Spleen (tissue), 11 donors: Measurements from ENCODE around the gene RIOX2. TPM values are rescaled to one million over a fixed set of nuclear protein-coding genes. Genes with fewer than 3 reads are reported as not detected.

Experiments used
- DNase-seq: peaks from one replicate; pipeline ENCODE4 v3.0.0-alpha.2; 2020
- H3K27ac ChIP-seq, 8 donors: fragments of 200-600 bp; sonication (generic) in 7 of 8; 1 replicate in 4 of 8; 2 replicates in 4 of 8; pipeline versions ENCODE4 v1.5.0 to v1.8.0; 2016 to 2021; ENCODE audit warnings: inconsistent platforms in 4 of 8, mild to moderate bottlenecking in 4 of 8, moderate library complexity in 1 of 8
- H3K27me3 ChIP-seq, 7 donors: fragments of 200-600 bp; sonication (generic) in 6 of 7; replicated peaks in 1 of 7; 1 replicate in 4 of 7; 2 replicates in 3 of 7; pipeline versions ENCODE4 v1.5.0 to v1.8.0; 2016 to 2021; ENCODE audit warnings: inconsistent platforms in 3 of 7, mild to moderate bottlenecking in 1 of 7
- H3K36me3 ChIP-seq, 6 donors: fragments of 200-600 bp; sonication (generic) in 5 of 6; 1 replicate in 4 of 6; 2 replicates in 2 of 6; pipeline versions ENCODE4 v1.5.0 to v1.8.0; 2016 to 2021; ENCODE audit warnings: inconsistent platforms in 2 of 6
- H3K4me1 ChIP-seq, 6 donors: fragments of 200-600 bp; sonication (generic) in 5 of 6; 1 replicate in 3 of 6; 2 replicates in 3 of 6; pipeline versions ENCODE4 v1.5.0 to v1.8.0; 2016 to 2021; ENCODE audit warnings: inconsistent platforms in 3 of 6
- H3K4me3 ChIP-seq, 8 donors: fragments of 200-600 bp; sonication (generic) in 7 of 8; 1 replicate in 4 of 8; 2 replicates in 4 of 8; pipeline versions ENCODE4 v1.5.0 to v1.8.0; 2016 to 2021; ENCODE audit warnings: inconsistent platforms in 4 of 8, mild to moderate bottlenecking in 4 of 8, moderate library complexity in 2 of 8
- H3K9me3 ChIP-seq, 8 donors: fragments of 200-600 bp; sonication (generic) in 7 of 8; 1 replicate in 4 of 8; 2 replicates in 4 of 8; pipeline versions ENCODE4 v1.5.0 to v1.8.0; 2016 to 2021; ENCODE audit warnings: inconsistent platforms in 4 of 8
- POLR2A ChIP-seq, 3 donors: fragments of 450-650 bp; IDR thresholded peaks; one replicate each; pipeline ENCODE4 v1.5.1; 2017; ENCODE audit warnings: antibody characterized with exemption in 3 of 3, mild to moderate bottlenecking in 1 of 3
- POLR2AphosphoS5 ChIP-seq, 3 donors: sonication (generic); formaldehyde crosslinking; IDR thresholded peaks; one replicate each; pipeline ENCODE4 v1.5.1; 2017; ENCODE audit warnings: antibody characterized with exemption in 3 of 3
- WGBS, 5 donors: extraction: QIAGEN DNeasy Blood & Tissue Kit in 3 of 5; methylation state at CpG; one replicate each; pipeline versions ENCODE4 v1.1.5 to v1.1.7; 2013 to 2018; 5-methylcytosine and 5-hydroxymethylcytosine counted together
- intact Hi-C: fragments of 100-400 bp; cut with DNase I; formaldehyde crosslinking; loops from one replicate; pipeline ENCODE4 v1.15.0; 2023; ENCODE audit warnings: low total_unique reads
- polyA plus RNA-seq, 3 donors: library from polyadenylated mRNA; stranded (reverse); fragments of 200-250 nt; gene quantifications; one replicate each; pipeline ENCODE4 v1.2.1, GENCODE V29; 2013
- total RNA-seq, 7 donors: library from RNA; depleted of rRNA in 3 of 7; stranded (reverse); fragments of >200 nt in 3 of 7; fragmentation: NEBNext Ultra II Directional in 4 of 7; extraction: Animal tissue kit (Norgen Biotek cat#: 25700) in 4 of 7; gene quantifications; one replicate each; pipeline versions ENCODE4 v1.1.0 to v1.2.1, GENCODE V29; 2016 to 2021
- TF ChIP-seq, protein P1 (sequence below), 11 experiments: fragments of 200-600 bp in 7 of 11; fragments of 450-650 bp in 4 of 11; sonication (generic) in 4 of 11; IDR thresholded peaks in 8 of 11; conservative IDR thresholded peaks in 3 of 11; 1 replicate in 7 of 11; 2 replicates in 4 of 11; pipeline versions ENCODE4 v1.4.0 to v1.8.0; 2016 to 2021; ENCODE audit warnings: antibody characterized with exemption in 11 of 11, inconsistent platforms in 4 of 11, mild to moderate bottlenecking in 1 of 11
- donor health status: healthy with polysubstance abuse.
- donor health status: DM: no; HTN: no; CAD: no; lungs with moderate emphysema.
- donor health status: DM: no; HTN: no; CAD: no.
- donor health status: Bipolar disorder and iron deficiency.
- donor health status: healthy.
- donor health status: DM: no; HTN: no; CAD: no.
- donor health status: DM: yes; HTN: yes; CAD: no.

The RIOX2 gene
- total and polyA plus RNA-seq, 10 donors = 13.5 to 29.7 (median 18.7) TPM

DNA sequence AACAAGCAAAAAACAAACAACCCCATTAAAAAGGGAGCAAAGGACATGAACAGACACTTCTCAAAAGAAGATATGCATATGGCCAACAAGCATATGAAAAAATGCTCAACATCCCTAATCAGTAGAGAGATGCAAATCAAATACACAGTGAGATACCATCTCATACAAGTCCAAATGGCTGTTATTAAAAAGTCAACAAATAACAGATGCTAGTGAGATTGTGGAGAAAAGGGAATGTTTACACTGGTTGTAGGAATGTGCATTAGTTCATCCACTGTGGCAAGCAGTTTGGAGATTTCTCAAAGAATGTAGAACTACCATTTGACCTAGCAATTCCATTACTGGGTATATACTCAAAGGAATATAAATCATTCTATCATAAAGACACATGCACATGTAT lies 44.5 kb downstream of the RIOX2 start:
- Histone ChIP-seq H3K4me3 (no peak overlapping the region), H3K9me3 (no peaks in the 10 kb centered on the region), H3K27ac (no peak overlapping the region), H3K36me3 (peaks cover 0 to 21% (median 0%) of the 10 kb centered on the region in 6 donors), H3K4me1 (no peaks in the 10 kb centered on the region), H3K27me3 (no peaks in the 10 kb centered on the region)
- no peak for TF ChIP-seq POLR2AphosphoS5 (IDR thresholded peaks at IDR 0.05)
- TF ChIP-seq POLR2A (IDR thresholded peaks at IDR 0.05) = no peak
- TF ChIP-seq, protein P1, sequence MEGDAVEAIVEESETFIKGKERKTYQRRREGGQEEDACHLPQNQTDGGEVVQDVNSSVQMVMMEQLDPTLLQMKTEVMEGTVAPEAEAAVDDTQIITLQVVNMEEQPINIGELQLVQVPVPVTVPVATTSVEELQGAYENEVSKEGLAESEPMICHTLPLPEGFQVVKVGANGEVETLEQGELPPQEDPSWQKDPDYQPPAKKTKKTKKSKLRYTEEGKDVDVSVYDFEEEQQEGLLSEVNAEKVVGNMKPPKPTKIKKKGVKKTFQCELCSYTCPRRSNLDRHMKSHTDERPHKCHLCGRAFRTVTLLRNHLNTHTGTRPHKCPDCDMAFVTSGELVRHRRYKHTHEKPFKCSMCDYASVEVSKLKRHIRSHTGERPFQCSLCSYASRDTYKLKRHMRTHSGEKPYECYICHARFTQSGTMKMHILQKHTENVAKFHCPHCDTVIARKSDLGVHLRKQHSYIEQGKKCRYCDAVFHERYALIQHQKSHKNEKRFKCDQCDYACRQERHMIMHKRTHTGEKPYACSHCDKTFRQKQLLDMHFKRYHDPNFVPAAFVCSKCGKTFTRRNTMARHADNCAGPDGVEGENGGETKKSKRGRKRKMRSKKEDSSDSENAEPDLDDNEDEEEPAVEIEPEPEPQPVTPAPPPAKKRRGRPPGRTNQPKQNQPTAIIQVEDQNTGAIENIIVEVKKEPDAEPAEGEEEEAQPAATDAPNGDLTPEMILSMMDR (IDR thresholded peaks at IDR 0.05 in 8 of 11, conservative IDR thresholded peaks at IDR 0.05 in 3 of 11) = no peak
- intact Hi-C loops = no loop called here
- no peak for DNase-seq

DNA sequence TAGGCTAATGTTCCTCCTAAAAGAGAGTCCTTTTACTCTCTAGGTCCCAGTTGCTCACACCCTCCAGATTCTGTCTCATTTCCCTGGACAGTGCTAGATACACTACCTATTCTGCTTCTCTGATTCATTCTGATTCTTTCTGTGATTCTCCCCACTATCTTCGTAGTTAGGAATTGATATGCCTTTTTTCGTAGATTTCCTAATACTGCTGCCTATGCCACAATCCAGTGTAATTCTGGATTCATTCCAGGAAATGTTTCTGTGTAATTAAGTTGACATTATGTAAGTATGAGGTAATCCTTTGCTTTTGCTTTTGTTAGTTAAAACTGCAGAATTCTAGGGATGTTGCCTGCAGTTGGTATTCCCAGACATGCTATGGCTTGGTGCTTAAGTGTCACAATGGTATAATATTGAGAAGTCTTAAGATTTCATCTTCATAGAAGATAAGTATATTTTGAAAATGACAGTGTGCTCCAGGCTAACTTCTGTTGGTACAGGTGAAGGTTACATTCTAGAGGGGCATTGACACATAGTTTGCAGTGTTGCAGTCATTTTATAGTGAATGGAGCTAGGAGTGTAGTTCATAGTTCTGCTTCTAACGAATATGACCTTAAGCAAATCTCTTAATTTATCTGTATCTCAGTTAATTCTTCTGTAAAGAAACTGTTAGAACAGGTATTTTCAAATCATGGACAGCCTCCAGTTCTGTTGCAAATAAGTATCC lies 54.3 kb downstream of the RIOX2 start:
- DNase-seq = no peak
- Histone ChIP-seq H3K36me3 (peaks cover 0 to 64% (median 3%) of the 10 kb centered on the region in 6 donors), H3K4me1 (no peaks in the 10 kb centered on the region), H3K27me3 (no peaks in the 10 kb centered on the region), H3K9me3 (no peaks in the 10 kb centered on the region), H3K4me3 (no peak overlapping the region), H3K27ac (no peak overlapping the region)
- WGBS, 5 donors = 59 to 82% (median 67%) methylated on average over 3 of the region's 3 CpGs
- TF ChIP-seq, protein P1 (IDR thresholded peaks at IDR 0.05 in 8 of 11, conservative IDR thresholded peaks at IDR 0.05 in 3 of 11) = no peak
- TF ChIP-seq POLR2A (IDR thresholded peaks at IDR 0.05) (no peak), POLR2AphosphoS5 (IDR thresholded peaks at IDR 0.05) (no peak)
- intact Hi-C loops = no loop called here

DNA sequence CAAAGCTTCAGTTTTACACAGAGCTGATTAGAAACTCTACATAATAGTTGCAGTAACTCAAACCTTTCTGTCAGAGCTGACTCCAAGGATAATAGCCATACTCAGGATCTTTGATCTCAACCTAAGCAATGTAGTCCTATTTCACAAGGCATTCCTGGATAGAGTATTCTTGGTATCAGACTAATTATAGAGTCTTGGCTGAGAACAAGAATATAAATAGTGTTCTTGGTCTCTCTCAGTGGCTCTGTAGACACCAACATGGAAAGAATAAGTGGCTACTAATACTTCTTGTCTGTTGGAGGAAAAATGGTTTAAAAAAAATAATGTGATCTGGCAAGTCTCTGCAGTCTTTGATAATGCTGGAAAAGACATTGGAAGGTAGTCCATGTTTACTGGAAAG lies 55.7 kb downstream of the RIOX2 start:
- intact Hi-C loops = no loop called here

DNA sequence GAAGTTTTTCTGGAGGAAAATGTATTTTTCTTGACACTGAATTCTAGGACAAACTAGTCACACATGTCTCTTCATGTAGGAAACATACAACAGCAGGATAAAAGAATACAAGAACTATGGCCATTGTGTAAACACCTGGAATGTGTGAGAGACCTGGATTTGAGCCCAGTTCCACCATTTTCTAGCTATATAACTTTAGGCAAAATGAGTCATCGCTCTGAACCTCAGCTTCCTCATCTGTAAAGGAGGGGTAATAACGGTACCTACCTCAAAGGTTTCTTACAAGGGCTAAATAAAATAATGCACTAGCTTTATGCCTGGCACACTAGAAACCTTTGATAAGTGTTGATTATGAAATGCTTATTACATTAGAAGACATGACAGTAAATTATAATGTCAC lies 57.8 kb downstream of the RIOX2 start:
- Histone ChIP-seq H3K9me3 (no peaks in the 10 kb centered on the region), H3K4me3 (no peak overlapping the region), H3K36me3 (peaks cover 0 to 48% (median 3%) of the 10 kb centered on the region in 6 donors), H3K4me1 (peaks cover 0 to 15% (median 9%) of the 10 kb centered on the region in 6 donors), H3K27me3 (no peaks in the 10 kb centered on the region), H3K27ac (no peak overlapping the region)
- DNase-seq = no peak
- 72 to 86% (median 79%) methylated on average over 2 of the region's 2 CpGs for WGBS, 5 donors
- intact Hi-C loops = no loop called here
- TF ChIP-seq POLR2AphosphoS5 (IDR thresholded peaks at IDR 0.05) (no peak), POLR2A (IDR thresholded peaks at IDR 0.05) (no peak)
- TF ChIP-seq, protein P1 (IDR thresholded peaks at IDR 0.05 in 8 of 11, conservative IDR thresholded peaks at IDR 0.05 in 3 of 11) = no peak

More for the DNA sequence above, 55.7 kb downstream of the RIOX2 start:
- DNase-seq = no peak
- Histone ChIP-seq H3K27ac (no peak overlapping the region), H3K4me1 (peaks cover 0 to under 1% (median 0%) of the 10 kb centered on the region in 6 donors), H3K27me3 (no peaks in the 10 kb centered on the region), H3K4me3 (no peak overlapping the region), H3K9me3 (no peaks in the 10 kb centered on the region), H3K36me3 (peaks cover 0 to 61% (median 3%) of the 10 kb centered on the region in 6 donors)
- no peak for TF ChIP-seq POLR2A (IDR thresholded peaks at IDR 0.05)
- TF ChIP-seq POLR2AphosphoS5 (IDR thresholded peaks at IDR 0.05) = no peak
- TF ChIP-seq, protein P1 (IDR thresholded peaks at IDR 0.05 in 8 of 11, conservative IDR thresholded peaks at IDR 0.05 in 3 of 11) = no peak
